Fibroblast of lung (primary cell): Measurements from ENCODE around the gene SEMA4D. TPM values are rescaled to one million over a fixed set of nuclear protein-coding genes. Genes with fewer than 3 reads are reported as not detected.

Experiments used
- DNase-seq, 2 donors: peaks; one replicate each; pipeline versions ENCODE4 v3.0.0 to v3.0.0-alpha.2; 2010; ENCODE audit warnings: low read depth in 2 of 2
- H2AFZ ChIP-seq: 2 replicates; pipeline ENCODE4 v1.5.1; 2012; ENCODE audit warnings: low read length, control low read depth, inconsistent platforms
- H3K27ac ChIP-seq: 2 replicates; pipeline ENCODE4 v1.5.1; 2011; ENCODE audit warnings: low read length, control low read depth; ENCODE audit not compliant: insufficient read depth
- H3K27me3 ChIP-seq: 2 replicates; pipeline ENCODE4 v1.5.1; 2011; ENCODE audit warnings: mild to moderate bottlenecking, low read length; ENCODE audit not compliant: control insufficient read depth, insufficient read depth
- H3K36me3 ChIP-seq: 2 replicates; pipeline ENCODE4 v1.5.1; 2011; ENCODE audit warnings: low read length; ENCODE audit not compliant: control insufficient read depth, insufficient read depth
- H3K4me1 ChIP-seq: 2 replicates; pipeline ENCODE4 v1.5.1; 2011; ENCODE audit warnings: low read length; ENCODE audit not compliant: control insufficient read depth, insufficient read depth; ENCODE audit errors: extremely low read depth
- H3K4me2 ChIP-seq: 2 replicates; pipeline ENCODE4 v1.5.1; 2011; ENCODE audit warnings: low read length, control low read depth; ENCODE audit not compliant: insufficient read depth; ENCODE audit errors: extremely low read depth
- H3K4me3 ChIP-seq, 4 experiments: fragments of 200-600 bp in 1 of 4; sonication (generic) in 1 of 4; replicated peaks in 1 of 4; 2 replicates each; pipeline ENCODE4 v1.5.1; 2011 to 2016; ENCODE audit warnings: low read length in 4 of 4, low read depth in 3 of 4, mild to moderate bottlenecking in 3 of 4, control low read depth in 2 of 4, inconsistent platforms in 1 of 4, mixed read lengths in 1 of 4; ENCODE audit not compliant: insufficient read depth in 1 of 4; ENCODE audit errors: control extremely low read depth in 1 of 4
- H3K79me2 ChIP-seq: 2 replicates; pipeline ENCODE4 v1.5.1; 2012; ENCODE audit warnings: mild to moderate bottlenecking, low read length, inconsistent platforms; ENCODE audit not compliant: control insufficient read depth, insufficient read depth
- H3K9ac ChIP-seq: 2 replicates; pipeline ENCODE4 v1.5.1; 2011; ENCODE audit warnings: mild to moderate bottlenecking, low read length, control low read depth; ENCODE audit not compliant: insufficient read depth
- H3K9me3 ChIP-seq: 2 replicates; pipeline ENCODE4 v1.5.1; 2012; ENCODE audit warnings: low read depth, low read length; ENCODE audit not compliant: control insufficient read depth, insufficient read depth
- H4K20me1 ChIP-seq: 2 replicates; pipeline ENCODE4 v1.5.1; 2011; ENCODE audit warnings: low read length; ENCODE audit not compliant: control insufficient read depth, insufficient read depth; ENCODE audit errors: extremely low read depth
- CTCF ChIP-seq, 2 donors: IDR thresholded peaks in 1 of 2; conservative IDR thresholded peaks in 1 of 2; 1 replicate in 1 of 2; 2 replicates in 1 of 2; pipeline ENCODE4 v1.5.1; 2011 to 2012; ENCODE audit warnings: low read length in 2 of 2, control low read depth in 1 of 2, inconsistent platforms in 1 of 2, low read depth in 1 of 2, mild to moderate bottlenecking in 1 of 2
- EZH2 ChIP-seq: IDR thresholded peaks from 2 replicates; pipeline ENCODE4 v1.5.1; 2012; ENCODE audit warnings: low read length, control low read depth, mild to moderate bottlenecking; ENCODE audit errors: missing control alignments
- polyA plus RNA-seq, 2 donors: library from polyadenylated mRNA; depleted of rRNA in 1 of 2; stranded (reverse) in 1 of 2; unstranded in 1 of 2; fragments of >200 nt; gene quantifications; 2 replicates each; pipeline ENCODE4 v1.2.1, GENCODE V29; 2011 to 2012; ENCODE audit warnings: missing spikeins in 1 of 2
- total RNA-seq: library from RNA; depleted of rRNA; stranded (reverse); fragments of >200 nt; gene quantifications from 2 replicates; pipeline ENCODE4 v1.2.1, GENCODE V29; 2014

SEMA4D gene
- total and polyA plus RNA-seq, 2 donors (not counting 1 experiment from before 2014, with no cell fraction given) = 0.67 to 2.6 TPM

GRCh38 chr9:89468281-89468960 is 29.5 kb downstream of the SEMA4D start:
- no peaks in the 10 kb centered on the region for H4K20me1 ChIP-seq
- H3K4me3 ChIP-seq = no peak overlapping the region
- TF ChIP-seq EZH2 (no peak), CTCF (conservative IDR thresholded peaks at IDR 0.05 in 1 of 2, IDR thresholded peaks at IDR 0.05 in 1 of 2; ENCODE audit: low read depth in 1 of 2, low read length in 2 of 2) (no peak)
- no peaks in the 10 kb centered on the region for H3K4me1 ChIP-seq
- no peak overlapping the region for H3K27ac ChIP-seq
- DNase-seq = no peak
- H3K4me2 ChIP-seq = no peak overlapping the region
- no peaks in the 10 kb centered on the region for H3K9me3 ChIP-seq
- no peaks in the 10 kb centered on the region for H3K36me3 ChIP-seq
- no peaks in the 10 kb centered on the region for H3K27me3 ChIP-seq
- no peaks in the 10 kb centered on the region for H3K79me2 ChIP-seq
- H2AFZ ChIP-seq = no peak overlapping the region
- H3K9ac ChIP-seq = no peak overlapping the region

- Histone ChIP-seq H3K9me3 (no peaks in the 10 kb centered on the region), H3K4me3 (no peak overlapping the region), H4K20me1 (no peaks in the 10 kb centered on the region), H3K4me1 (no peaks in the 10 kb centered on the region), H3K9ac (no peak overlapping the region), H3K36me3 (no peaks in the 10 kb centered on the region), H3K27me3 (no peaks in the 10 kb centered on the region), H2AFZ (no peak overlapping the region), H3K4me2 (no peak overlapping the region), H3K27ac (no peak overlapping the region), H3K79me2 (no peaks in the 10 kb centered on the region)
- no peak for DNase-seq
- TF ChIP-seq EZH2 = no peak
- no peak for TF ChIP-seq CTCF (conservative IDR thresholded peaks at IDR 0.05 in 1 of 2, IDR thresholded peaks at IDR 0.05 in 1 of 2; ENCODE audit: low read depth in 1 of 2, low read length in 2 of 2)
Measured at GRCh38 chr9:89467278-89467625, 30.7 kb downstream of the SEMA4D start.

GRCh38 chr9:89466451-89467277 is 31.2 kb downstream of the SEMA4D start:
- Histone ChIP-seq H3K4me2 (no peak overlapping the region), H3K4me1 (no peaks in the 10 kb centered on the region), H3K27me3 (no peaks in the 10 kb centered on the region), H3K4me3 (no peak overlapping the region), H3K9ac (no peak overlapping the region), H3K9me3 (no peaks in the 10 kb centered on the region), H3K27ac (no peak overlapping the region), H2AFZ (no peak overlapping the region), H3K36me3 (no peaks in the 10 kb centered on the region), H3K79me2 (no peaks in the 10 kb centered on the region), H4K20me1 (no peaks in the 10 kb centered on the region)
- no peak for DNase-seq
- no peak for TF ChIP-seq EZH2
- no peak for TF ChIP-seq CTCF (conservative IDR thresholded peaks at IDR 0.05 in 1 of 2, IDR thresholded peaks at IDR 0.05 in 1 of 2; ENCODE audit: low read depth in 1 of 2, low read length in 2 of 2)
